HCT116 (cell line): Measurements from ENCODE around the gene EEF1G.

ENCODE experiments used
- POLR2A ChIP-seq: IDR thresholded peaks from 2 replicates; pipeline ENCODE4 v1.7.0; 2011; ENCODE audit warnings: borderline replicate concordance; ENCODE audit not compliant: insufficient read depth, insufficient read length; ENCODE audit errors: extremely low read depth
- SIN3A ChIP-seq: IDR thresholded peaks from 2 replicates; pipeline ENCODE4 v1.6.1; 2012; ENCODE audit warnings: low read depth
- ZFX ChIP-seq: fragments of 450-650 bp; IDR thresholded peaks from 2 replicates; pipeline ENCODE4 v1.6.1; 2017
- TF ChIP-seq, protein P1 (sequence below), 3 experiments: fragments of 200-600 bp in 1 of 3; sonication (generic) in 1 of 3; IDR thresholded peaks in 2 of 3; conservative IDR thresholded peaks in 1 of 3; 2 replicates each; pipeline ENCODE4 v1.5.1; 2012 to 2017; ENCODE audit warnings: low read depth in 2 of 3, low read length in 2 of 3, antibody characterized with exemption in 1 of 3, borderline replicate concordance in 1 of 3, control low read depth in 1 of 3, mild to moderate bottlenecking in 1 of 3, mixed read lengths in 1 of 3, mixed run types in 1 of 3, moderate library complexity in 1 of 3; ENCODE audit not compliant: insufficient read depth in 1 of 3

- TF ChIP-seq ZFX (no peak), POLR2A (no peak), SIN3A (no peak)
- TF ChIP-seq, protein P1, sequence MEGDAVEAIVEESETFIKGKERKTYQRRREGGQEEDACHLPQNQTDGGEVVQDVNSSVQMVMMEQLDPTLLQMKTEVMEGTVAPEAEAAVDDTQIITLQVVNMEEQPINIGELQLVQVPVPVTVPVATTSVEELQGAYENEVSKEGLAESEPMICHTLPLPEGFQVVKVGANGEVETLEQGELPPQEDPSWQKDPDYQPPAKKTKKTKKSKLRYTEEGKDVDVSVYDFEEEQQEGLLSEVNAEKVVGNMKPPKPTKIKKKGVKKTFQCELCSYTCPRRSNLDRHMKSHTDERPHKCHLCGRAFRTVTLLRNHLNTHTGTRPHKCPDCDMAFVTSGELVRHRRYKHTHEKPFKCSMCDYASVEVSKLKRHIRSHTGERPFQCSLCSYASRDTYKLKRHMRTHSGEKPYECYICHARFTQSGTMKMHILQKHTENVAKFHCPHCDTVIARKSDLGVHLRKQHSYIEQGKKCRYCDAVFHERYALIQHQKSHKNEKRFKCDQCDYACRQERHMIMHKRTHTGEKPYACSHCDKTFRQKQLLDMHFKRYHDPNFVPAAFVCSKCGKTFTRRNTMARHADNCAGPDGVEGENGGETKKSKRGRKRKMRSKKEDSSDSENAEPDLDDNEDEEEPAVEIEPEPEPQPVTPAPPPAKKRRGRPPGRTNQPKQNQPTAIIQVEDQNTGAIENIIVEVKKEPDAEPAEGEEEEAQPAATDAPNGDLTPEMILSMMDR (IDR thresholded peaks at IDR 0.05 in 2 of 3, conservative IDR thresholded peaks at IDR 0.05 in 1 of 3; ENCODE audit: borderline replicate concordance in 1 of 3, insufficient read depth in 1 of 3, low read depth in 2 of 3, low read length in 2 of 3), result no peak
Observed at GRCh38 chr11:62548545-62549335, 25.0 kb downstream of the EEF1G start.
